Ishikawa (cell line): ENCODE results near the gene CTNND2.

Experiments used
- CEBPB ChIP-seq: IDR thresholded peaks from 2 replicates; pipeline ENCODE4 v1.6.1; 2012
- CREB1 ChIP-seq: IDR thresholded peaks from 2 replicates; pipeline ENCODE4 v1.6.1; 2012; ENCODE audit warnings: low read depth
- EGR1 ChIP-seq: IDR thresholded peaks from 2 replicates; pipeline ENCODE4 v1.6.1; 2012
- EP300 ChIP-seq: IDR thresholded peaks from 2 replicates; pipeline ENCODE4 v1.6.1; 2012; ENCODE audit warnings: borderline replicate concordance
- FOXM1 ChIP-seq: IDR thresholded peaks from 2 replicates; pipeline ENCODE4 v1.6.1; 2012; ENCODE audit warnings: low read depth, borderline replicate concordance
- NFIC ChIP-seq: IDR thresholded peaks from 2 replicates; pipeline ENCODE4 v1.6.1; 2012
- RAD21 ChIP-seq: IDR thresholded peaks from 2 replicates; pipeline ENCODE4 v1.6.1; 2012; ENCODE audit warnings: low read depth
- TAF1 ChIP-seq: IDR thresholded peaks from 2 replicates; pipeline ENCODE4 v1.6.1; 2012; ENCODE audit warnings: low read depth, mild to moderate bottlenecking
- TCF12 ChIP-seq: IDR thresholded peaks from 2 replicates; pipeline ENCODE4 v1.6.1; 2012; ENCODE audit warnings: low read depth
- TEAD4 ChIP-seq: IDR thresholded peaks from 2 replicates; pipeline ENCODE4 v1.6.1; 2012
- YY1 ChIP-seq: IDR thresholded peaks from 2 replicates; pipeline ENCODE4 v1.6.1; 2012; ENCODE audit warnings: low read depth
- ZBTB7A ChIP-seq: IDR thresholded peaks from 2 replicates; pipeline ENCODE4 v1.6.1; 2012; ENCODE audit warnings: low read depth
- TF ChIP-seq, protein P1 (sequence below): IDR thresholded peaks from 2 replicates; pipeline ENCODE4 v1.6.1; 2012
- TF ChIP-seq, protein P2 (sequence below): IDR thresholded peaks from 2 replicates; pipeline ENCODE4 v1.6.1; 2012
- TF ChIP-seq, protein P3 (sequence below): IDR thresholded peaks from 2 replicates; pipeline ENCODE4 v1.6.1; 2012; ENCODE audit warnings: low read depth, mild to moderate bottlenecking

CTNND2 gene

DNA sequence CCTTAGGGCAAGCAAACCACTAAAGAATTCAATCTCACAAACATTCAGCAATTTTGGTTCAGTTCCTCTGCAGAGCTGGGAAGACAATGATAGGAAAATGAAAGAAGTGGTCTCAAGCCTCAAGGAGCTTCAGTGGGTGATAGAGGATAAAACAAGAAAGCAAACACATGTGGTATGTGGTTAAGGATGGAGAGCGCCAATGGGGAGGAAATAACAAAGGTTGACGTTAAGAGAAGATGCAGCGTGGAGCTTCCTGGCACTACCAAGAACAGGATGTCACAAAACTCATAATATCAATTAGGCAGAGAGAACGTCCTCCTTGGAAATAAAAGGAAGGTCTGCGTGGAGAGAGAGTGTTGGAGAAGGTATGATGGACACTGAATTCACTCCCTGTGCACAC, 731.8 kb downstream of the CTNND2 start:
- no peak for TF ChIP-seq ZBTB7A
- no peak for TF ChIP-seq CEBPB
- TF ChIP-seq YY1 = no peak

DNA sequence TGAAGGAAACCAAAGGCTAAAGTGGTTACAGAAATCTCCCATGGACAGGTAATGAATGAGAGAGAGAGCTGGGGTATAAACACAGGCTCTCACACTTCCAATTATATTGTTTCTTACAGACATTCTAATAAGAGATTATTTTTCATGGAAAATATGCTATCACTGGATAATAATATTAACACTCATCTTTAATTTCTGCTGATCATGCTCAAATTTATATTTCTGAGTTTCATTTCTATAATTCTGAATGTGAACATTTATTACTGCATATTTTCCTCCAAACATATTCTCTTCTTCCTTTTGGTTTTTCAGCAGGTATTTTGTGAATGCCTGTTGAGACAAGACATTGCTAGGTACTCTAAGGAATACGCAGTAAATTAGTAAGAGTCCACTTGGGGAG, 733.0 kb downstream of the CTNND2 start:
- TF ChIP-seq YY1 (no peak), TAF1 (no peak), RAD21 (no peak), EP300 (no peak), NFIC (no peak), CEBPB (no peak), ZBTB7A (no peak), FOXM1 (no peak), TCF12 (no peak), TEAD4 (no peak), CREB1 (no peak)
- TF ChIP-seq, protein P1, sequence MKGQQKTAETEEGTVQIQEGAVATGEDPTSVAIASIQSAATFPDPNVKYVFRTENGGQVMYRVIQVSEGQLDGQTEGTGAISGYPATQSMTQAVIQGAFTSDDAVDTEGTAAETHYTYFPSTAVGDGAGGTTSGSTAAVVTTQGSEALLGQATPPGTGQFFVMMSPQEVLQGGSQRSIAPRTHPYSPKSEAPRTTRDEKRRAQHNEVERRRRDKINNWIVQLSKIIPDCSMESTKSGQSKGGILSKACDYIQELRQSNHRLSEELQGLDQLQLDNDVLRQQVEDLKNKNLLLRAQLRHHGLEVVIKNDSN = no peak
- TF ChIP-seq, protein P2, sequence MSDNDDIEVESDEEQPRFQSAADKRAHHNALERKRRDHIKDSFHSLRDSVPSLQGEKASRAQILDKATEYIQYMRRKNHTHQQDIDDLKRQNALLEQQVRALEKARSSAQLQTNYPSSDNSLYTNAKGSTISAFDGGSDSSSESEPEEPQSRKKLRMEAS = no peak
- TF ChIP-seq, protein P3, sequence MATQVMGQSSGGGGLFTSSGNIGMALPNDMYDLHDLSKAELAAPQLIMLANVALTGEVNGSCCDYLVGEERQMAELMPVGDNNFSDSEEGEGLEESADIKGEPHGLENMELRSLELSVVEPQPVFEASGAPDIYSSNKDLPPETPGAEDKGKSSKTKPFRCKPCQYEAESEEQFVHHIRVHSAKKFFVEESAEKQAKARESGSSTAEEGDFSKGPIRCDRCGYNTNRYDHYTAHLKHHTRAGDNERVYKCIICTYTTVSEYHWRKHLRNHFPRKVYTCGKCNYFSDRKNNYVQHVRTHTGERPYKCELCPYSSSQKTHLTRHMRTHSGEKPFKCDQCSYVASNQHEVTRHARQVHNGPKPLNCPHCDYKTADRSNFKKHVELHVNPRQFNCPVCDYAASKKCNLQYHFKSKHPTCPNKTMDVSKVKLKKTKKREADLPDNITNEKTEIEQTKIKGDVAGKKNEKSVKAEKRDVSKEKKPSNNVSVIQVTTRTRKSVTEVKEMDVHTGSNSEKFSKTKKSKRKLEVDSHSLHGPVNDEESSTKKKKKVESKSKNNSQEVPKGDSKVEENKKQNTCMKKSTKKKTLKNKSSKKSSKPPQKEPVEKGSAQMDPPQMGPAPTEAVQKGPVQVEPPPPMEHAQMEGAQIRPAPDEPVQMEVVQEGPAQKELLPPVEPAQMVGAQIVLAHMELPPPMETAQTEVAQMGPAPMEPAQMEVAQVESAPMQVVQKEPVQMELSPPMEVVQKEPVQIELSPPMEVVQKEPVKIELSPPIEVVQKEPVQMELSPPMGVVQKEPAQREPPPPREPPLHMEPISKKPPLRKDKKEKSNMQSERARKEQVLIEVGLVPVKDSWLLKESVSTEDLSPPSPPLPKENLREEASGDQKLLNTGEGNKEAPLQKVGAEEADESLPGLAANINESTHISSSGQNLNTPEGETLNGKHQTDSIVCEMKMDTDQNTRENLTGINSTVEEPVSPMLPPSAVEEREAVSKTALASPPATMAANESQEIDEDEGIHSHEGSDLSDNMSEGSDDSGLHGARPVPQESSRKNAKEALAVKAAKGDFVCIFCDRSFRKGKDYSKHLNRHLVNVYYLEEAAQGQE = no peak

DNA sequence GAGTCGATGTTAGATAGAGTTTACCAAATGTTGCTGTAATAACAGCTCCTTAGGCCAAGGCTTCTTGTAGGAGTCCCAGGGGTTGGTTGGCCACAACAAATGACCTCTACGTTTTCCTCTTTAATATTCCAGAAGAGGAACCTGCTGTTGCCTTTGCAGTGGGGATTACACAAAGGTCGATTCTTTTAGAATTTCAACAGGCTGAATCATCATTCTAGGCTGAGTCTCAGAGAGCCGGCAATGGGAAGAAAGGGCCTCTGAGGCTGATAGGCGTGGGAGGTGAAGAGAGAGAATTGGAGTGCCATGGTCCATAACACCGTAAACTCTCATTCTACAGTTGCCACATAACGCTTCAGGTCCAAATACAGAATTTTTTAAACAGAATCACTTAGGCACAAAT, 737.3 kb downstream of the CTNND2 start:
- TF ChIP-seq TAF1 (no peak), RAD21 (no peak), ZBTB7A (no peak), TEAD4 (no peak)

DNA sequence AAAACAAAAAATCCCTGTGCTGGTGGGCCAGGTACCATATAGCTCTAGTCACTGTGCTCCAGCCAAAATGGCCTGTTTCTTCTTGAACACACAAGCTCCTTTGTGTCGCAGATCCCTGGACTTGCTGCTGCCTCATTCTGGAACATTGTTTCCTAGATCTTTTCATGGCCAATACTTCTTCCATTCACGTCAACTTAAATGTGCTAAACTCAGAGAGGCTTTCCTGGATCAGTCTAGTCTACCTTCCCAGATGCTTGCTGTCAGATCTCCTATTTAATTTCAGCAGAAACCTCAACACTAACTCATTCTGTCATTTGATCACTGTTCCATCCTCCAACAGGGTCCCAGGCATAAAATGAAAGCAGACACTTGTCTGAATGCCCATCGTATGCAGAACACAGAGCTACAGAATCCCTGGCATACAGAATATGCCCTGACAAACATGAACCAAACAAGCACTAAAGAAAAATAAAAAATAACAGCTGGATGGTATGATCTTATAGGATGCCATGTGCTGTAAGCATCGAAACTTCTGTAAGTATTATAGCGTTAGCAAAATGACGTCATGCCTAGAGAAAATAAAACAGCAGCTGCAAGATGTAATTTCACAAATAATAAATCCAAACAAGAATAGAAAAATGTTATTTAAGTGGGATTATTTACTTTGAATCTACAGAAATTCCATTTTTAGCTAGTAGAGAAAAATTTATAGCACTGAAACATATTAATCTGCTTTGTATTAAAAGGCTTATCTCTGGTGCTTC, 739.5 kb downstream of the CTNND2 start:
- TF ChIP-seq TCF12 (no peak), NFIC (no peak), ZBTB7A (no peak), TEAD4 (no peak), RAD21 (no peak), FOXM1 (no peak), YY1 (no peak), CREB1 (no peak), TAF1 (no peak), EP300 (no peak), EGR1 (no peak), CEBPB (no peak)
- TF ChIP-seq, protein P1 = no peak
- TF ChIP-seq, protein P3 = no peak
- TF ChIP-seq, protein P2 = no peak

DNA sequence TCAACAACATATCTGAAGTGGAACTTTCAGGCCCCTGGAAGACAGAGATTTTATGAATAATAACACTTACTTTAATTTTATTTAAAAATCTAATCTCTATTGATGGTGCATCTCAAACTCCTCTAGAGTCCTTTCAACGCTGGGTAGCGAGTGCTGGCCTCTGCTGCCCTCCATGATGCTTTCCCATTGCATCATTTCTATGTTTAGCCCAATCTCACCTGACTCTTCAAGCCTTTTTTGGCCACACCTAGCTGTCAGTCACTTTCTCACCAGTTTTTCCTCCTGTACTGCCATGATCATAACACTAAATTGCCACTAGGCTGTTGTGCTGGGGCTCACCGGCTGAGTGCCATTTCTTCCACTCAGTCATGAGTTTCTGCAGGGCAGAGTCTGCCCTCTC, 747.1 kb downstream of the CTNND2 start:
- TF ChIP-seq FOXM1 (no peak), TEAD4 (no peak), CEBPB (no peak), TCF12 (no peak), EGR1 (no peak), TAF1 (no peak), ZBTB7A (no peak), EP300 (no peak), YY1 (no peak), NFIC (no peak)
- TF ChIP-seq, protein P2 = no peak
- TF ChIP-seq, protein P1 = no peak
